Measurements from ENCODE around the gene FGGY. TPM values are rescaled to one million over a fixed set of nuclear protein-coding genes. Genes with fewer than 3 reads are reported as not detected.

Gene FGGY
- total RNA-seq, 1 donor from 2014 or later = 12.6 TPM

GRCh38 chr1:59354709-59355337, 57.9 kb downstream of the FGGY start:
- H3K27ac Mint-ChIP-seq = no peak overlapping the region
- H3K36me3 Mint-ChIP-seq = no peaks in the 10 kb centered on the region
- no peaks in the 10 kb centered on the region for H3K9me3 Mint-ChIP-seq
- DNase-seq (ENCODE audit: extremely low spot score, unreplicated experiment) = no peak
- no peak overlapping the region for H3K4me3 Mint-ChIP-seq
- no peak for TF ChIP-seq CTCF (conservative IDR thresholded peaks at IDR 0.05)
- H3K27me3 Mint-ChIP-seq = no peaks in the 10 kb centered on the region
- peaks cover 33% of the 10 kb centered on the region for H3K4me1 Mint-ChIP-seq (ENCODE audit: unreplicated experiment)

- H3K36me3 Mint-ChIP-seq = no peaks in the 10 kb centered on the region
- H3K27ac Mint-ChIP-seq = no peak overlapping the region
- TF ChIP-seq CTCF (conservative IDR thresholded peaks at IDR 0.05) = no peak
Measured at GRCh38 chr1:59355361-59355760, 58.5 kb downstream of the FGGY start.

GRCh38 chr1:59356627-59357026, 59.7 kb downstream of the FGGY start:
- H3K9me3 Mint-ChIP-seq = no peaks in the 10 kb centered on the region
- no peaks in the 10 kb centered on the region for H3K36me3 Mint-ChIP-seq
- no peak overlapping the region for H3K27ac Mint-ChIP-seq
- no peak for DNase-seq (ENCODE audit: extremely low spot score, unreplicated experiment)
- H3K4me3 Mint-ChIP-seq = no peak overlapping the region
- H3K27me3 Mint-ChIP-seq = no peaks in the 10 kb centered on the region
- H3K4me1 Mint-ChIP-seq (ENCODE audit: unreplicated experiment) = peaks cover 48% of the 10 kb centered on the region
- no peak for TF ChIP-seq CTCF (conservative IDR thresholded peaks at IDR 0.05)

More at GRCh38 chr1:59355361-59355760, 58.5 kb downstream of the FGGY start:
- no peaks in the 10 kb centered on the region for H3K9me3 Mint-ChIP-seq
- H3K27me3 Mint-ChIP-seq = no peaks in the 10 kb centered on the region
- no peak overlapping the region for H3K4me3 Mint-ChIP-seq
- no peak for DNase-seq (ENCODE audit: extremely low spot score, unreplicated experiment)
- peaks cover 38% of the 10 kb centered on the region for H3K4me1 Mint-ChIP-seq (ENCODE audit: unreplicated experiment)

- Mint-ChIP-seq H3K27me3 (no peaks in the 10 kb centered on the region), H3K4me1 (ENCODE audit: unreplicated experiment) (peaks cover 39% of the 10 kb centered on the region), H3K27ac (no peak overlapping the region), H3K4me3 (no peak overlapping the region), H3K9me3 (peaks cover 6% of the 10 kb centered on the region), H3K36me3 (no peaks in the 10 kb centered on the region)
- DNase-seq (ENCODE audit: extremely low spot score, unreplicated experiment) = no peak
- TF ChIP-seq CTCF (conservative IDR thresholded peaks at IDR 0.05) = no peak
Measured at GRCh38 chr1:59357645-59358320, 60.9 kb downstream of the FGGY start.

GRCh38 chr1:59359325-59359724, 62.4 kb downstream of the FGGY start:
- Mint-ChIP-seq H3K4me1 (ENCODE audit: unreplicated experiment) (peaks cover 40% of the 10 kb centered on the region), H3K36me3 (no peaks in the 10 kb centered on the region), H3K27me3 (no peaks in the 10 kb centered on the region), H3K9me3 (peaks cover 7% of the 10 kb centered on the region), H3K4me3 (no peak overlapping the region), H3K27ac (no peak overlapping the region)
- DNase-seq (ENCODE audit: extremely low spot score, unreplicated experiment) = no peak
- TF ChIP-seq CTCF (conservative IDR thresholded peaks at IDR 0.05) = no peak

Measured in type B pancreatic cell (in vitro differentiated cells).